ENCODE data around the gene HOXA7.

Gene HOXA7

GRCh38 chr7:27170426-27171324 is 14.2 kb upstream of the HOXA7 start:
- DNase-seq, result no peak

DNA sequence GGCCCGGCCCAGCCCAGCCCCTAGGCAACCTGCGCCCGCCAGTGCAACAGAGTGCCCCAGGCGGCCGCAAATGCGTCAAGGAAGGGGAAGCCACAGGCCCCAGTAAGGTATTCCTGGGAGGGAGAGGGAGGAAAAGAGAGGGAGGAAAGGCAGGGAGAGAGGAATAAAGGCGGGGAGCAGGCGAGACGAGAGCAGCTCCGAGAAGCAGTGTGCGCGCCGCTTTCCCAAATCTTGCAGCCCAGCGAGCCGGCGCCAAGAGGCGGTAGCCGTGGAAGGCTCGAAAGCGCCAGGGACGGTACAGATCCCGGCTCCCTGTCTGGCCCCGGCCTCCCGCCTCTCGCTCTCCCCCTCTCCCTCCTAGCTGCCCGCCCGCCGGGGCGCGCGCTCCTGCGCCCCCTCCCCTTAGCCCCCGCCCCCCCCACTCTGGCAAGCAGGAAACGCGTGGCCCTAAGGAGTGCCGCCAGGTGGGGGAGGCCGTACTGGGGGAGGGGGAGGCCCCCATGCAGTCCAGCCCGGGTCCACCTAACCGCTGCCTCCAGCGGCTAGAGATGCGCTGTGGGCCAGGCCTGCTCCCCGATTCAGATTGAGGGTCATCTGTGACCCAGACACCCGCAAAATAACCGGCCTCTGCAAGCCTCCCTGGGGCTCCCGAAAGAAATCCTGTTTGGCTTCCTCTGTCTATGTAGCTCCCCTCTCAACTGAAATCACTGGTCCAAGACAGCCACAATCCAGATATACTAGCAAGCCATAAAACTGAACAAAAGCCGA is 13.4 kb upstream of the HOXA7 start:
- DNase-seq, result peak; percentile 83

GRCh38 chr7:27168265-27168947 is 11.9 kb upstream of the HOXA7 start:
- DNase-seq, result no peak

DNA sequence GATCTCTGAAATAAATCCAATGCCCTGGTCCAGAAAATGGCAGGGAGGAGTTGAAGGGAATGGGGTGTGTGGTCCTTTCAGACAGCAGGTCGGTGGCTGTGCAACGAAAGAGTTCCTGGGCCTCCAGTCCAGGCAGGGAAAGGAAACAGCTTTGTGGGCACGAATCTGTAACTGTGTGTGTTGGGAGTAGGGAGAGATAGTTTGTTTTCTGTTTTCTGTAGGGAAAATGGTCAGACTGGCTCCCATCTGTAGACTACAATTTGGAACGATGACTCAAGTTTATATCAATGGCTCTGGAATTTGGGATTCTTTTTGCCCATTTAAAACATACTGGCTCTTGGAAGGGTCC is 11.4 kb upstream of the HOXA7 start:
- DNase-seq, result no peak

DNA sequence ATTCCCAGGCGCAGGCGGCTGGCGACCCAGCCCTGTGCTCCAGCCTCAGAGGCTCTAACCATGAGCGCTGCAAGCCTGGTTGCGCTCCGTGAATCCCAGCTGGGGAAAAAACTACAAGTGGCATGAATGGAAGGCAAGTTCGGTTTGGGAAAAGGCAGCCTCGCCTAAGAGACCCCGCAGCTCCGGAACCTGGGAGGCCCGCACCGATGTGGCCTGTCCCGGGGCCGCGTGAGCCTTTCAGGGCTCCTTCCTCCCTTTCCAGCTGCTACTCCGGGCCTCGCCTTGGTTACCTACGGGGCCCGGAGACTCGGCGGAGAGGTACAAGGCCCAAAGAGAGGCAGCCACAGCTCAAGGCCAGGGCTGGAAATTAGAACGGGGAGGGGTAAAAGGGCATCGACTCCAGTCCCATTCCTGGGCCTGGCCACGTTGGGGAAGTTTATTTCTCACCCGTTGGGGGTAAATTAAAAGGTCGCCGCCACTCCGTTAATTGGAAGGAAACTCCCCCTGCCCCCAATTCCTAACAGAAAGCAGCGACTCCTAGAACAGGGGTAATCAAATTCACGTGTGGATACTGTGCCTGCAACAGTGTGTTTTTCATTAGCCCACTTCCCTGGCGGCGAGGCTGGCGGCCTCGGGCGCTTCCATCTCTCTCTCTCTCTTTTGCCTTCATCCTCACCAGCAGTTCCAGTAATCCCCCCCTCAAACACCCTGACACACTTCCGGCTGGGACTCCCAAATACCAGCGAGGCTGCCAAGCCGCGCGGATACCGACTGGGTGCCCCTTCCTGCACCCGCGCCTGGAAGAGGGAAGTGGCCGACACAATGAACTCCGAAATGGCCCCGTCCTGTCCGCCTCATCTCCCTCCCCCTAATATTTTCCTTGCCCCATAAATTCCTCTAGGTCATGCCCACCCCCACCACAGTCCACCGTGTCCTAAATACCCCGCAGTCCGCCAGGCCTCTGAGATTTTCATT is 10.3 kb upstream of the HOXA7 start:
- DNase-seq, result no peak

DNA sequence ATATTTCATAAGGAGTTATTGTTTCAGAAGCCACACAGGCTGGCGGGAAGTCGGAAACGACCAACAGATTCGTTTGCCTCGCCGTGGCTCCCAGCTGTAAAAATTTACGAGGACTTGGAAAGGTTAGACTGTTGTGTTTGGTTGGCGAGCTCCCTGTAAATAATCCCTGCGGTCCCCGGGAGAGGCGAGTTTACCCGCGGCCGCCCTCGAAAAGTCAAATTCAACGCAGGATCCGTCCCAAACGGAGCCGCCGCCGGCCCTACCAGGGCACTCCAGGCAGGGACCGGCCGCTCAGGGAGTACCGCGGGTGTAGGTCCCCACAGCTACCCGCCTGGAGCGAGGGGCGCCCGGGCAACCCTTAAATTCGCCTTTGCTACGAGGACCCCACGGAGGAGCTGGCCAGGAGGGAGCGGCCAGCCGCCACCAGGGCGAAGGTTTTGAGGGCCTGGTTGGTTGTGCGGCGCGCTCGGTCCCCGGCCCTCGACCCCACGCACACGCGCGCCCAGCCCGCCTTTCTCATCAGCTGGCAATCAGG is 9.6 kb upstream of the HOXA7 start:
- DNase-seq, result no peak

- no peak for DNase-seq
These were observed 8.9 kb upstream of the HOXA7 start, which contains the start of gene HOXA9 for GRCh38 chr7:27165089-27165995. HOXA9 (minus strand) TSS chr7:27165537; CDS start chr7:27165457, 80 bp downstream.

DNA sequence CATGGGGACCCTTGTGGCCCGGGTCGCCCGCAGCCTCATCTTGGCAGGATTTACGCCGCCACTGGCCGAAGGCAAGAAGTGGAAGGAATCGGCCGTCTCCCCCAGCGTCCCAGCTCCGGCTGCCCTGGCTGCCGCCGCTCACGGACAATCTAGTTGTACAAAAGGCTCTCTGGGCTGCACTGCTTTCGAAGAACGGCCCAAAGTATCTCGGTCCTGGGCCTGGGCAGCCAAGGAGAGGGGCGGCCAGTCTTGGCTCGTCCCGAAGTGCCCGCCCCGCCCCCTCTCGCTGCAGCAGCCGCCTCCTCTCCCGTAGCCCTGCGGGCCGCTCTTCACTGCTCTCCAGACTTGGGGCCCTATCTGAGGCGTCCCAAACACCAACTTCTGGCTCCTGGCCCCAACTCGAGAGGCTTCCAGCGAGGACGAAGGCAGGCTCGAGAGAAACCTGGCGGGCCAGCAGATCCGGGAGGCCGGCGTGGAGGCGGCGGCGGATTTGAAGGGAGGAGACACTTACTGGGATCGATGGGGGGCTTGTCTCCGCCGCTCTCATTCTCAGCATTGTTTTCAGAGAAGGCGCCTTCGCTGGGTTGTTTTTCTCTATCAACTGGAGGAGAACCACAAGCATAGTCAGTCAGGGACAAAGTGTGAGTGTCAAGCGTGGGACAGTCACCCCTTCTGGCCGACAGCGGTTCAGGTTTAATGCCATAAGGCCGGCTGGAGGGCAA is 8.1 kb upstream of the HOXA7 start:
- DNase-seq, result peak; percentile 48

DNA sequence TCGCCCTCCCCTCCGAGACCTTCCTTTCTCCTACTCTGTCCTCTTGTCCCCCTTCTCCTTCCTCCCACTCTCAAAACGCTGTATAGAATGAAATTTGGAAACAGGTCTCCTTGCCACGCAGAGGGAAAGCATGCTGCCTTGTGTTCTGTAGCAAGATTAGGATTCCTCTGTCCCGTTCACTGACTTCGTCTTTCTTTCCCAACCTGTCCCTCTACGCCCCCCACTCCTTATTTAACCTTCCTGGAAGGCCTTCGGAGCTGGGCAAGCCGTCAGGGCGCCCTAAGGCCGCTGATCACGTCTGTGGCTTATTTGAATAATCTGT is 7.5 kb upstream of the HOXA7 start:
- DNase-seq, result no peak

- no peak for DNase-seq
These were observed 7.0 kb upstream of the HOXA7 start for GRCh38 chr7:27163288-27164044.

DNA sequence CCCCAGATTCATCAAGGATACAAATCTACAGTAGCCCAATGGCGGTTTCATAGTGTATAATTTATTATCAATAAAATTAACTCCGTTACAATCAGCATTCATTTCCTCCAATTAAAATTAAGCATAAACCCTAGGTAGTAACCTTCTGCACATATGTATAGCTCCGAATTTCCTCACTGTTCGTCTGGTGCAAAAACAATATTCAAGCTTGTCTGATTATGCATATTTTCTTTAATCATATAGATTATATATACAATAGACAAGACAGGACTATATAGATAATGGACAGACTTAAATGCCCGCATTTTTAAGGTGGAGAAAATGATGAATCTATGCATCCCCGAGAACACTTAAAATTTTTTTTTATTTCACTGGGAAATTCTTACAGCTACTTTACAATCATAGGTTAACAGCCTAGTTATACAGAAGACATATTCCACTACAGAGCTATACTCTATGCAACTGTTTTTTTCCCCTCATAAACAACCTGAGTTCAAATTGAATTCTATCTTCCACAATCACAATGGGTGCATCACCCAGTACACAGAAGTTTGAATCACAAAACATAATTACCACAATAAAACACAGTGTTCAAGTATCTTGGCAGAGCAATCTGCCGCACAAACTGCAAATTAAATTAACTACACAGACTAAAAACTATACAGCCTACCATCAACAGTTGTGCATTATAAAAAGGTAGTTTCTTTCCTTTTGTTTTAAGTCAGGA is 6.2 kb upstream of the HOXA7 start:
- no peak for DNase-seq

- DNase-seq, result no peak
These were observed 5.5 kb upstream of the HOXA7 start for GRCh38 chr7:27161721-27162560.

DNA sequence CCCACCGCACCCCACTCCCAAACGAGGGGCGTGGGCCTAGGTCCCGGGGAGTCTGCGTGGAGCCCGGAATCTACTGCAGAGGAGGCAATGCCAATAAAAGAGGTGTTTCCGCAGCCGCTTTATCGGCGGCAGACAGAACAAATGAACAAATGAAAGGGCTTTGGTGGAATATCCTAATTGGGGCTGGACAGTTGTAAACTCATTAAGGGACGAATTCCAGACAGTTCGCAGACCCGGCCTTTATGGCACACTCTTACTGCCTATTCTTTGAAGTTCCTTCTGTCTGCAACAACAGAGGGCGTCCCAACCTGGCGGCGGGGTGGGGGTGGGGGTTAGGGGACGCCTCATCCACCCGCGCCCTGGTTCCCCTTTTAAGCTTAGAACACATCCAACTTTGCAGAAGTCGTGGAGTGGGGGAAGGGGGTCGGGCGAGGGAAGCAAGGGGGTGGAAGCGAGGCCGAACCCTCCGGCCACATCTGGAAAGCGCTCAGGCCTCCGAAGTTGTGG is 4.8 kb upstream of the HOXA7 start:
- DNase-seq, result no peak

DNA sequence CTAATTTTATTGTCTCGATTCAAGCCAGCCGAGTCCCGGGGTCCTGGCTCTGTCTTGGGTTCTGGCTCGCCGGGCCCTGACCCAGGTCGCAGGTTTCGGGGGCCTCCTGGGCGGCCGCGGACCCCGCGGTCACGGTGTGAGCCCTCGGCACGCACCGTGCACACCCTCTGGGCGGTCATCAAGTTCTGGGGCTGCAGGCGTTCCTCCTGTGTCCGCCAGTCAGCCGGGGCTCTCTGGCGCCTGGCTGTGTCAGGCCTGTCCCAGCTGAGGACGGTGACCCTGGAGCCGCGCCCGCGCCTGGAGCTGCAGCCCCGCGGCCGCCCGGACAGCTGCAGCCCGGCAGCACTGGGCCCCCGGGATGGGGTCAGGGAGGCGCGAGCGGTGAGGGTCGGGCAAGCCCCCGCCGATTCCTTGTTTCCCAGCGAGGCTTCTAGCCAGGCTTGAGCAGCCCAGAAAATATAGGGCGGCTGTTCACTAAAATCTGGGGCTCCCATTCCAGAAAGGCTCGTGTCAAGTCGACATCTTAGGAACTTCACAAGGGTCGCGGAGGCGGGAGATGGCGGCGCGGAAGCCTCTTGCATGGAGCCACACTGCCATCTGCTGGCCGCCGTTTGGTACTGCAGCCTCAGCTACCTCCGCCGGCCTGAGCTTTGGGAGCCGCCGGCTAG is 4.2 kb upstream of the HOXA7 start:
- peak; percentile 90 for DNase-seq

DNA sequence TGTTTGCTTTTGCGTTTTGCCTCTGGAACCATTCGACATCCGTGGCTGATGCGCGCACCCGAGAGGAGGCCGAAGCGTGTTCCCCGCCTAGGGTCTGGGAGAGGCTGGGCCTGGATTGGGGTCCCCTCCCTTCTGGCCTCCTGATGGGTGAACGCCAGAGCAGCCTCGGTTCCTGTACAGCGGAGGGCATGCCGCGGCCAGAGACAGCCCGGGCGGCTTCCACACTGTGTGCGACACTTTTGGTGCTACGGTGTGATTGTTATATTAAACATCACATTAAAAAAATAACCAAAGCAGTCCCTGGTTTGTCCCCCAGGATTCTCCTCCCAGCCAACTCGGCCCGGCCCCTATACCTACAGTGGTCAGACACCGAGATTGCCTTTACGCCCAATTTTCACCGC is 3.7 kb upstream of the HOXA7 start:
- peak; percentile 58 for DNase-seq

GRCh38 chr7:27159266-27160144 is 3.0 kb upstream of the HOXA7 start:
- no peak for DNase-seq
